ENCODE results near the gene OR5H2. TPM values are rescaled to one million over a fixed set of nuclear protein-coding genes. Genes with fewer than 3 reads are reported as not detected.

Gene OR5H2
- total and polyA plus RNA-seq, 2 experiments from 2014 or later, result not detected

DNA sequence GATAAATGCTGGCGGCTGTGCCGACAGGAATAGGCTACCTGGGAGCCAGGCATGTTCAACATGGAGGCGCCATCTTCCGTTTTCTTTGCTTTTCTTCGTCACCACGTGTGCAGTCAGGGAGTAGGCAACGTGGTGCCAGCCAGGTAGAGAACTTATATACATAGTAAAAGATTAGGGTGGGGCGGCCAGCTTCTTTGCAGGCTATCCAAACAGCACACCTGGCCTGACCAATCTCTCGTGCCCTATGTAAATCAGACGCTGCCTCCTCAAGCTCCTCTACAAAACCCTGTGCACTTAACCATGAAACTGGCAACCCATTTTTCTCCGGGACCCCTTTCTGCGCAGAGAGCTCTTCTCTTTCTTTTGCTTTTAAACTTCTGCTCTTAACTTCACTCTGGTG is 42.8 kb downstream of the OR5H2 start:
- DNase-seq (ENCODE audit: low read depth in 1 of 2, low spot score in 1 of 2), result no peak
- Histone ChIP-seq H3K4me1 (ENCODE audit: low read depth) (no peaks in the 10 kb centered on the region), H3K9me3 (ENCODE audit: low read depth) (no peaks in the 10 kb centered on the region), H3K27me3 (no peaks in the 10 kb centered on the region), H3K27ac (no peak overlapping the region), H3K36me3 (no peaks in the 10 kb centered on the region), H3K4me3 (no peak overlapping the region)
- TF ChIP-seq, protein P1, sequence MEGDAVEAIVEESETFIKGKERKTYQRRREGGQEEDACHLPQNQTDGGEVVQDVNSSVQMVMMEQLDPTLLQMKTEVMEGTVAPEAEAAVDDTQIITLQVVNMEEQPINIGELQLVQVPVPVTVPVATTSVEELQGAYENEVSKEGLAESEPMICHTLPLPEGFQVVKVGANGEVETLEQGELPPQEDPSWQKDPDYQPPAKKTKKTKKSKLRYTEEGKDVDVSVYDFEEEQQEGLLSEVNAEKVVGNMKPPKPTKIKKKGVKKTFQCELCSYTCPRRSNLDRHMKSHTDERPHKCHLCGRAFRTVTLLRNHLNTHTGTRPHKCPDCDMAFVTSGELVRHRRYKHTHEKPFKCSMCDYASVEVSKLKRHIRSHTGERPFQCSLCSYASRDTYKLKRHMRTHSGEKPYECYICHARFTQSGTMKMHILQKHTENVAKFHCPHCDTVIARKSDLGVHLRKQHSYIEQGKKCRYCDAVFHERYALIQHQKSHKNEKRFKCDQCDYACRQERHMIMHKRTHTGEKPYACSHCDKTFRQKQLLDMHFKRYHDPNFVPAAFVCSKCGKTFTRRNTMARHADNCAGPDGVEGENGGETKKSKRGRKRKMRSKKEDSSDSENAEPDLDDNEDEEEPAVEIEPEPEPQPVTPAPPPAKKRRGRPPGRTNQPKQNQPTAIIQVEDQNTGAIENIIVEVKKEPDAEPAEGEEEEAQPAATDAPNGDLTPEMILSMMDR (IDR thresholded peaks at IDR 0.05; ENCODE audit: low read depth, low read length), result no peak

DNA sequence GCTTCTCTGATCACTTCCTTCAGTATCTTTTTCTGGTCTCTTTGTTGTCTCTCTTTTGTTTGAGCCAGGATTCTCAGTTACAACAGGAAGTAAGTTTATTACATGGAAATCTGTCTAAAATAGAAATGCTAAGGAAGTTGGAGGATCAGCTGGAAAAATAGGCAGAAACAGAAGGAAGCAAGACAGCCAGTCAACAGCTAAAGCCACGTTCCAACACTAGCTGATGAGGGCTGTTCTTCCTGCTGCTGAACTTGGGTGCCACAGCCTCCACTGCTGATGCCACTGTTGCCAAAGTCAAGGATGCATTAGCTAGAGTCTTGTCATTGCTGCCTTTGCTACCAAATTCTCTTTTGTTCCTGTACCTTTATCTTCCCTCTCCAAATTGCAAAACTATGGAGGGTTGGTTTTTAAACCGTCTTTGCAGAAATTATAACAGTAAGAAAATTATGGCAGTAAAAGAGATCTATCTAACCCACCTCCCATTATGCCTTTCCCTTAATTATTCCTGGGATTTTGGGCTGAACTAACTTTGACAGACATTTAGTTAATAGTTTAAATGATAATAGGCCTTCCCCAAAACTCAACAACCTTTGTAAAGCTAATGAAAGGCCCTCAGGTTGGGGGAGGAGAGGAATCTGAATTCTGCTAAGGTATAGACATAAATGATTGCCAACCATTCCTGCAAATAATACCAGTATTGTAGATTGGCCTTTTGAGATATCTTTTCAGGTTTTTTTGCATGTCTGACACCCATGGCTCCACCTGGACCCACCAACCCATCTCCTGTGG is 44.0 kb downstream of the OR5H2 start:
- Histone ChIP-seq H3K36me3 (no peaks in the 10 kb centered on the region), H3K27ac (no peak overlapping the region), H3K27me3 (peaks cover 5% of the 10 kb centered on the region), H3K4me1 (ENCODE audit: low read depth) (no peaks in the 10 kb centered on the region), H3K4me3 (no peak overlapping the region), H3K9me3 (ENCODE audit: low read depth) (no peaks in the 10 kb centered on the region)
- no peak for DNase-seq (ENCODE audit: low read depth in 1 of 2, low spot score in 1 of 2)
- TF ChIP-seq, protein P1 (IDR thresholded peaks at IDR 0.05; ENCODE audit: low read depth, low read length), result no peak

DNA sequence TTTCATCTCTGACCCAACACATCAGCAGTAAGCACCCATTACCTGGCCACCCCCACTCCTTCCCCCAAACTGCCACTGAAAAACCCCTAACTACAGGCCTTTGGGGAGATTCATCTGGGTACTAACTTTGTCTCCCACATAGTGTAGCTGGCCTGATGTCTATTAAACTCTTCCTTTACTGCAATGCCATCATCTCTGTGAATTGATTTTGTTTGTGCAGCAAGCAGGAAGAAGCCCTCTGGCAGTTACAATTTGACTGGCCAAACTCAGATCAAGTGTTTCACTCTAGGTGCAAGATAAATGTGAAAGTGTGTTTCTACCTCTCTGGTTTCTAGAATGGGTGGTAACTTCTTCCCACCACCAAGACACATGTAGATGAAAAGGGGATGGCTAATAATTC is 44.6 kb downstream of the OR5H2 start:
- Histone ChIP-seq H3K4me1 (ENCODE audit: low read depth) (no peaks in the 10 kb centered on the region), H3K9me3 (ENCODE audit: low read depth) (no peaks in the 10 kb centered on the region), H3K27me3 (peaks cover 5% of the 10 kb centered on the region), H3K4me3 (no peak overlapping the region), H3K36me3 (no peaks in the 10 kb centered on the region), H3K27ac (no peak overlapping the region)
- TF ChIP-seq, protein P1 (IDR thresholded peaks at IDR 0.05; ENCODE audit: low read depth, low read length), result no peak
- DNase-seq (ENCODE audit: low read depth in 1 of 2, low spot score in 1 of 2), result no peak

DNA sequence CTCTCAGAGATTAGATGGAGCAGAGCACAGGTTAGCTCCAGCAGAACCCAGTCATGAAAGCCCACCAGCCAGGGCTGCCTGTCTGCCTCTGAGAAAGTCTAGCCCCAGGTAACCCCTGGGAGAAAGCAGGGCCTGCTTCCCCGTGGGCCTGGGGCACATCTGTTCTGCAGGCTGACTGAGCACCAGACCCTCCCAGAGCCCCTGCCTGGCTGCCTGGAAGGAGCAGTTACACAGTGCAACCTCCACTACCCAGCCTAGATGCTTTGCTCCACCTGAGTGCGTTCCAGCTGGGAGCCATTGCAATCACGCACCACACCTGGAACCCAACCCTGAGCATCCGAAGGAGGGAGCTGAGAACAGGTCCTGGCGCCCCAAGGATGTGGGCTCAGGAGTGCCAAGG is 46.6 kb downstream of the OR5H2 start:
- Histone ChIP-seq H3K27me3 (peaks cover 5% of the 10 kb centered on the region), H3K4me3 (no peak overlapping the region), H3K36me3 (no peaks in the 10 kb centered on the region), H3K27ac (no peak overlapping the region), H3K9me3 (ENCODE audit: low read depth) (no peaks in the 10 kb centered on the region), H3K4me1 (ENCODE audit: low read depth) (no peaks in the 10 kb centered on the region)
- TF ChIP-seq, protein P1 (IDR thresholded peaks at IDR 0.05; ENCODE audit: low read depth, low read length), result no peak
- DNase-seq (ENCODE audit: low read depth in 1 of 2, low spot score in 1 of 2), result no peak

DNA sequence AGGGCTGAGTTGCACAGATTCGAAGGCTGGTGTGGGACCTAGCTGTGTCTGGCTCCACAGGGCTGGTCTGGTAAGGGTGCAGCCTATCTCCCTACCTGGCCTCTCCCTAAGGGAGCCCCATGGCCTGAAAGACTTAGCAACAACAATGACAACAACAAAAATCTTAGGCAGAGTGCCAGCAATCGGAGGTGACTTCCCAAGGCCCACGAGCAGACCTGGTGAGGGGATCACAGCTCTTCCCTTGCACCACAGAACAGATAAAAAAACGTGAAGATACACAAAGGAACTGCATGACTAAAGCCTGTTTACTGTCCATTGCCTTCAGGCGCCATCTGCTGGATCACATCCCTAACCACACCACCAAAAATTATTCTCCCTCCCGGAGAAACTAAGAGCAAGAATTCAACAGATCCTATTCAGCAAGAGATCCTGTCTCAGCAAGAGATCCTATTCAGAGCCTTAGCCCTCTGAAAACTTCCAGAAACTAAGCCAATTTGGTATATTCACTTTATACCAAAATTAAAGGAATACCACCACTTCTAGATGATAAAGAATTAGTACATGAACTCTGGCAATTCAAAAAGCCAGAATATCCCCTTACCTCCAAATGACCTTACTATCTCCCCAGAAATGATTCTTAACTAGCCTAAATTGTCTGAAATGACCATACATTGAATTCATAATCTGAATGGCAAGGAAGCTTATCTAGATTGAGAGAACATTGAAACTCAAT is 47.3 kb downstream of the OR5H2 start:
- no peaks in the 10 kb centered on the region for H3K4me1 ChIP-seq (ENCODE audit: low read depth)
- TF ChIP-seq, protein P1 (IDR thresholded peaks at IDR 0.05; ENCODE audit: low read depth, low read length), result peak; percentile 73
- H3K27me3 ChIP-seq, result peaks cover 5% of the 10 kb centered on the region
- H3K4me3 ChIP-seq, result no peak overlapping the region
- DNase-seq (ENCODE audit: low read depth in 1 of 2, low spot score in 1 of 2), result peak; percentile 57 to 63
- H3K27ac ChIP-seq, result no peak overlapping the region
- no peaks in the 10 kb centered on the region for H3K9me3 ChIP-seq (ENCODE audit: low read depth)
- H3K36me3 ChIP-seq, result no peaks in the 10 kb centered on the region

Data from cardiac muscle cell (in vitro differentiated cells and primary cell).